Fibroblast of mammary gland (primary cell): Measurements from ENCODE around the gene FMNL1.

Experiments
- DNase-seq: peaks from one replicate; pipeline ENCODE4 v3.0.0-alpha.2; 2010; ENCODE audit warnings: low read depth
- H3K4me3 ChIP-seq: 2 replicates; pipeline ENCODE4 v1.5.1; 2011; ENCODE audit warnings: low read depth, mild to moderate bottlenecking, low read length, moderate library complexity; ENCODE audit not compliant: control insufficient read depth
- CTCF ChIP-seq: conservative IDR thresholded peaks from 2 replicates; pipeline ENCODE4 v1.5.1; 2011; ENCODE audit warnings: low read depth, low read length, inconsistent platforms; ENCODE audit not compliant: control insufficient read depth, insufficient read depth

Gene FMNL1

GRCh38 chr17:45258981-45259380, 37.3 kb downstream of the FMNL1 start:
- no peak overlapping the region for H3K4me3 ChIP-seq
- DNase-seq: no peak
- TF ChIP-seq CTCF: no peak

- TF ChIP-seq CTCF: no peak
- no peak overlapping the region for H3K4me3 ChIP-seq
- no peak for DNase-seq
Observed at GRCh38 chr17:45260204-45260783, 38.6 kb downstream of the FMNL1 start.

- H3K4me3 ChIP-seq: peak within 1 kb of the TSS; percentile 29
- TF ChIP-seq CTCF: no peak
Observed at GRCh38 chr17:45261577-45262515, 40.2 kb downstream of the FMNL1 start, which contains the start of gene SPATA32. Gene SPATA32, minus strand, starts transcription at chr17:45262094. Its CDS starts 78 bp downstream, at chr17:45262016.

GRCh38 chr17:45262516-45263476, 41.1 kb downstream of the FMNL1 start:
- no peak overlapping the region for H3K4me3 ChIP-seq
- peak; percentile 78 for DNase-seq

More at GRCh38 chr17:45261577-45262515, 40.2 kb downstream of the FMNL1 start, which contains the start of gene SPATA32:
- no peak for DNase-seq

GRCh38 chr17:45263477-45263860, 41.8 kb downstream of the FMNL1 start:
- no peak overlapping the region for H3K4me3 ChIP-seq
- DNase-seq: no peak
- TF ChIP-seq CTCF: no peak

More at GRCh38 chr17:45262516-45263476, 41.1 kb downstream of the FMNL1 start:
- no peak for TF ChIP-seq CTCF

- DNase-seq: no peak
- TF ChIP-seq CTCF: no peak
- no peak overlapping the region for H3K4me3 ChIP-seq
Observed at GRCh38 chr17:45264430-45264829, 42.7 kb downstream of the FMNL1 start.
